Activated CD4-positive, alpha-beta T cell treated with anti-CD3 and anti-CD28 coated beads, Interleukin-2, amount 50 U/mL, for 16 hours (primary cell): Measurements from ENCODE around the gene GKN2.

Source experiments
- DNase-seq: peaks from one replicate; pipeline ENCODE4 v3.0.0-alpha.2; 2020

Gene GKN2

DNA sequence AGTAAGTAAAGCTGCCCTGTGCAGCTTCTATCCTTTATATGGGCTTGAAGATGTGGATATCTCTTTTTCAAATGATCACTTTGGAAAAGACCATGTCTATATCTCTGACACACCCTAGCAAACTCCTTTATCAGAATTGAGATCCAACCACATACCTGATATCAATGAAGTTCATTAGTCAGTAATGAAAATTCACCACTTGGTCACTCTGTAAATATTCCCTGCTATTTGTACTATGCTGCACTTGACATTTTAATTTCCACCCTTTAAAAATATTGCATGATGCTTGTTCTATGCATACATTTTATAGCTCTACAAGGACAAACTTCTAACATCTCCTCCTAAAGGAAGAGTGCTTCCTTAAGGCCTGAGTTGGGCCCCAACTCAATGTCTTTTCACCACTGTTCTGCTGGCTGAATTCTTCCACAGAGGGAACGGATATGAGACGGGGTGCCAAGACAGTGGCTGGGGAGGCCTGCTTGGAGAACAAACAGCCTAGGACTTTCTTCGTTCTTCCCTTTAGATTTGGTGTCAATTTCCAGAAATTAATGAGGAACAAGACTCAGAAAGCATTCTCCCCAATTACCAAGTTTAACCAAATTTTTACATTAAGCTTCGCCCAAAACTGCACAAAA is at the start of gene GKN2:
GKN2 (minus strand) TSS at position 7 of the 635 bp plus-strand sequence. CDS start 32 bp downstream, outside the sequence.
- no peak for DNase-seq

GRCh38 chr2:69001879-69002278 is 49.2 kb upstream of the GKN2 start:
- DNase-seq: no peak

GRCh38 chr2:68997401-68997800 is 44.7 kb upstream of the GKN2 start:
- DNase-seq: no peak

GRCh38 chr2:68995916-68996315 is 43.2 kb upstream of the GKN2 start:
- DNase-seq: no peak

GRCh38 chr2:68994864-68995263 is 42.2 kb upstream of the GKN2 start:
- DNase-seq: no peak

DNA sequence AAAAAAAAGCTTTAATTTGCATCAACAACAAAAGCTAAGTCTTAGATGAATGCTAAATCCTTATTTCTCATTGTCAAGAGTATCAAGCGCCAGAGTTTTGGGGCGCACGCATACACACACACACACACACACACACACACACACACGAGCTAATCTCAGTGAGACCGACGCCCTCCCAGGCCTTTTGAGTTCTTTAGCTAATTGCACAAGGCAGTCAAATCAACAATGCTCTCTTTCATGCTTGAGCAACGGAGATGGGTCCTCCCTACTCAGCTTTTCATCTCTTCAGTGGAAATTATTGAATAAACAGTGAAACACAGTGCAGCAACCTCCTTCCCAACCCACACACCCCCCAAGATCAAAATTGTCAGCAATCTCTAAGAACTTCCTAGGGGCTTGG is 41.0 kb upstream of the GKN2 start:
- DNase-seq: no peak

GRCh38 chr2:68992933-68993332 is 40.2 kb upstream of the GKN2 start:
- no peak for DNase-seq

- no peak for DNase-seq
Observed at GRCh38 chr2:68992341-68992740, 39.6 kb upstream of the GKN2 start.

- DNase-seq: no peak
Observed at GRCh38 chr2:68989035-68989434, 36.3 kb upstream of the GKN2 start.

DNA sequence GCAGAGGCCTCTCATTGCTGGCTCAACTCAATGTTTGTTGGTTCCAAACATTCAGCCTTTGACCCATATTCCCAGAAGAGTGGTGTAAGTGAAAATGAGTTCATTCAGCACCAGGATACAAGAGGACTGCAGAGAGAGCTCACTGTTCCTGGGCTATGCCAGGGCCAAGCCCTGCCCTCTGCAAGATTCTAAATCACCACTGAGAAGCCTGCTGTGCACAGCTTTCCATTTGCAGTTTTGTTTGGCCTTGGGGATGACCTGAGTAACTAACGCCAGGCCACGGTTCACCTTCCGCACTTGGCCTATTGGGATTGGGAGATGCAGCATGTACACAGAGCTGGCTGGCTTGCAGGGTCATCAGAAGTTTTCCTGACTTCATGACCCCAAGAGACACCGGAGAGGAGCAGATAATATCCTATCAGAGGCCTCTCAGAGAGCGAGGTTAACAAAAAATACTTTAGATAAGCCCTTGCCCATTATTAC is 34.4 kb upstream of the GKN2 start:
- no peak for DNase-seq

DNA sequence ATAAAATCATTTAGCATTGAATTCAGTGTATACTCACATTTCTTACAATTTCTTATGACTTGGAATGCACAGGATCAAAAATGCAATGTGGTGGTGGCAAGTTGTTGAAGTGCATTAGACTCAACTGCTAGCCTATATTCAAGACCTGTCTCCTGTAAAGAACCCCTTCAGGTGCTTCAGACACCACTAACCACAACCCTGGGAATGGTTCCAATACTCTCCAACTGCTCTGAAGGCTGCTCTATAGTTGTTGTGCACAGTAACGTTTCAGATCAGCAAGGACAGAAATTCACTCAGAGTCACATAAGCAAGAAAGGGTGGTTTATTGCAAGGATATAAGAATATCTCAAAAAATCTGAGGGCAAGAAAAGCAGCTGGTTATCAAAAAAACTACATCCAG is 28.3 kb upstream of the GKN2 start:
- DNase-seq: no peak

DNA sequence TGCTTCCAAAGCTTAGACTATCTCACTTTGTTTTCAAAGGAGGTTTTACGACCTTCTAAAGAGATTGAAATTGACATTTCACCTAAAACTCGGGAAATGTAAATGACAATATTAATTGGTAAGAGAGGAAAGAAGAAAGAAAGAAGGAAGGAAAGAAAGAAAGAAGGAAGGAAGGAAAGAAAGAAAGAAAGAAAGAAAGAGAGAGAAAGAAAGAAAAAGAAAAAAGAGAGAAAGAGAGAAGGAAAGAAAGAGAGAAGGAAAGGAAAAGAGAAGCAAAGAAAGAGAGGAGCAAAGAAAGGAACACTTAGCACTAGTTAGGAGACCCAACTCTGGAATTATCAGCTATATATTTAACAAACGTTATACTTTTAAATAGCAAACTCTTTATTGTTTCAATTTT is 25.4 kb upstream of the GKN2 start:
- DNase-seq: no peak

DNA sequence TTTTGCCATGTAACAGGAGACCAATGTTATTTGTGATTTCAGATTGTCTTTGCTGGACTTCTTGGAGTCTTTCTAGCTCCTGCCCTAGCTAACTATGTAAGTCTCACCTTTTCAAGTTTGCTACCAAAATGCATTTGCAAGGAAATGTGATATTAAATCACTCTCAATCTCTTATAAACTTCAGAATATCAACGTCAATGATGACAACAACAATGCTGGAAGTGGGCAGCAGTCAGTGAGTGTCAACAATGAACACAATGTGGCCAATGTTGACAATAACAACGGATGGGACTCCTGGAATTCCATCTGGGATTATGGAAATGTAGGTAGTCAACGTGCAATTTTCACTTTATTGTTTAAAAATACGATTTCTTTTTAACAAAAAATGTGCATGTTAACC is 24.8 kb upstream of the GKN2 start:
- no peak for DNase-seq

GRCh38 chr2:68975844-68976243 is 23.2 kb upstream of the GKN2 start:
- no peak for DNase-seq

GRCh38 chr2:68974946-68975665 is 22.4 kb upstream of the GKN2 start:
- DNase-seq: no peak

DNA sequence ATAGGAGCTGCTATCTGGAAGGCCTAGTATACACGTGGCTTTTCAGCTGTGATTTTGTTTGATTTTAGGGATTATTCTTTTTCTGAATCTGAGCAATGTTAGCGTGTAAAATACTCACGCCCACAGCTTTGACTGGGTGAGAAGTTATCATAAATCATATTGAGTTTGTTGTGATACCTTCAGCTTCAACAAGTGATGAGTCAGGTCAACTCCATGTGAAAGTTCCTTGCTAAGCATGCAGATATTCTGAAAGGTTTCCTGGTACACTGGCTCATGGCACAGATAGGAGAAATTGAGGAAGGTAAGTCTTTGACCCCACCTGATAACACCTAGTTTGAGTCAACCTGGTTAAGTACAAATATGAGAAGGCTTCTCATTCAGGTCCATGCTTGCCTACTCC is 21.6 kb upstream of the GKN2 start, which contains the start of gene GKN1:
GKN1 (plus strand) TSS at position 386 of the 400 bp plus-strand sequence. CDS start 42 bp downstream, outside the sequence.
- no peak for DNase-seq

- peak; percentile 20 for DNase-seq
Observed at GRCh38 chr2:68971591-68972231, 19.0 kb upstream of the GKN2 start.

DNA sequence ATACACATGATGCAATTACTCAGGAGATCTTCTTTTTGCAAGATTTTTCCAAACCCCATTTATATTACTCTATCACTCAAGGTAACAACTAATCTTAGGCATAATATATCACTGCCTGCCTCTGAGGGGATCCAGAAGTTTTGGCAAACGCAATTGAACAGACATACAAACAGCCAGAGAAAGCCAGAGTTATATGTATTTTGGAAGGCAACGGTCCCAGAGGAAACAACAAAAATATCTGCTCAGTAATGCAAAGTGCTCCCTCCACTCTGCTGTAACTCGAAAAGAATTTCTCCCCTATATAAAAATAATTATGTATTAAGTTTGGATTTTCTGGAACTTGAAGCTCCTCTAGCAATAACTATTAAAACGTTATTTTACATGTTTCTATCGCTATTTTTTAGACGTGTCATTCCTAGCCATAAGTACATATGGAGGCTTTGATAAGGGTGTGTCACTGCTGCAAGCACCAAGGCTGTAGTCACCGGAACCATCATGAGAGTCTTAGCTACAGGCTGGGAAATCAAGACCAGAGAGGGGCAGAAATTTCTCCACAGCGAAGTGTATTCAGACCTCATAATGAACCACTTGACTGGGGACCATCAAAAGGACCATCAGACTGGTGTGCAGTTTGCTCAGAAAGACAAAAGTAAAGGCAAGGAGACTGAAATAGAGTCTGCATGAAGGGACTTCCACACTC is 18.0 kb upstream of the GKN2 start:
- no peak for DNase-seq

DNA sequence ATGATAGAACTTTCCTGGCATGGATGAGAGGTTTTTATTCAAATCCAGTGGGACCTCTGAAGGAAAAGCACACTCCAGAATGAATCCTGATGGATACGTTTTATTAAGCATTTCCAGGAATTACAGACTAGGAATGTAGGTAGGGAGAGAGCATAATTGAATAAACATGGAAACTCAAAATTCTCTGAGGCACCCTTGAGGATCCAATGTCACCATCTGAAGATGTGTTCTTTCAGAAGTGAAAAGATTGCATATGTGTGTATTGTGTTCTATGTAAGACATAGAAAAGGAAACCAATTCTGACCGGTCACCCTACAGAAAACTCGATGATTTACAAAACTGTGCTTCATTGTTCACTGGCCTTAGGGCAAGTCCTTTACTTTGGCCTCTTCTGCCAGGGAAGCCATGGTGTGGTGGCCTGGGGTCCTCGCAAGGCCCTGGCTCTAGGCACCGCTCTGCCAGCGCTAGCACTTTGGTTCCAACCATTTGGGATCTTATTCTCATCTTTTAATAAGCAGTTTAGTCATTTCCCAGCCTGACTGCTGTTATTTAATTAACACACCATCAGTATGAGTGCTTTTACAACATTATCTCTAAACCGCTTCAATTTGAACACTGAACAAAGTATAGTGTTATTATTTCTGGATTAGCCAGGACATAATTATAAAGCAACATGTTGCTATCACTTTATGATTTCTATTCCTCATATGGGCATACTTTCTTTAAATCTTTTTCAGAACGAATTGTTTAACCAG is 17.2 kb upstream of the GKN2 start:
- no peak for DNase-seq

- no peak for DNase-seq
Observed at GRCh38 chr2:68968221-68968620, 15.5 kb upstream of the GKN2 start.

DNA sequence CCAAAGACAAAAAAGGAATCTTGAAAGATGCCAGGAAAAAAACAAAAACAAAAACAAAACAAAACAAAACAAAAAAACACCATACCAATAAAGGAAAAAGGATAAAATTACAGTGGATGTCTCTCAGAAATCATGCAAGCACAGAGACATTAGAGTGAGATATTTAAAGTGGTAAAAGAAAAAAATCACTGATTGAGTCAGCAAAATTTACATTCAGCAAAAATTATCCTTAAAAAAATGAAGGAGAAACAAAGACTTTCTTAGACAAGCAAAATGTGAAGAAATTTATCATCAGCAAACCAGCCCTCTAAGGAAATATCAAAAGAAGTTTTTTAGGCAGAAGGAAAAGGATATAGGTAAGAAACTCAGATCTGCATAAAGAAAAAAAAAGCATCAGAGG is 11.6 kb upstream of the GKN2 start:
- DNase-seq: no peak

- DNase-seq: no peak
Observed at GRCh38 chr2:68961380-68961779, 8.7 kb upstream of the GKN2 start.

DNA sequence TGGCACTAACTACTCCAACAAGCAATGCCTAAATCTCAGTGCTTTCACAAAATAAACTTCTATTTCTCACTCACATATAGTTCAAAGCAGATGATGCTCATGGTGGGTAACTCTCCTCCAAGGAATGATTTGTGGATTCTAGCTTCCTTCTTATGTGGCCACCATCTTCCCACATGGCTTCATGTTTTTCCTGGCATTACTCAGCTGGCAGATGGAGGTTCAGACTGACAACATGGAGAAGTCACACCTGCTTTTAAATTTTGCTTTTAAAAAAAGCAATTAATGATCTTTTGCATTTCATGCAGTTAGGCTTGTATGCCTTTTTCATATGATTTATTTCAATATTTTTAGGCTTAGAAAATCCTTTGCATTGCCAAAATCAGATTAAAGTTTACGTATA is 6.3 kb upstream of the GKN2 start:
- DNase-seq: no peak
